HCT116 (cell line): ENCODE measurements around the gene F2R. TPM values are rescaled to one million over a fixed set of nuclear protein-coding genes. Genes with fewer than 3 reads are reported as not detected.

Source experiments
- ATAC-seq: fragments of 200-7000 bp; cut with Tn5 transposase; 2 replicates; pipeline ENCODE4 v1.9.1; 2020; ENCODE audit warnings: mild to moderate bottlenecking, moderate library complexity
- BruUV-seq: library from RNA; stranded (reverse); fragments of 400-500 nt; replicated peaks from 2 replicates; lab custom pipeline; 2021; lab: Mats Ljungman, UMichigan
- CTCF ChIA-PET: fragments of 300-600 bp; sonication (Branson Sonifier 250); formaldehyde crosslinking; loops from one replicate; lab custom pipeline; 2021; ENCODE audit warnings: antibody characterized with exemption; lab: Charles Lee
- POLR2A ChIA-PET: fragments of 300-600, 350-600 bp; sonication (Branson Sonifier 250); formaldehyde crosslinking; loops from one replicate; lab custom pipeline; 2021; ENCODE audit warnings: antibody characterized with exemption; lab: Charles Lee
- RAD21 ChIA-PET, 2 experiments: fragments of 300-600 bp; sonication (Branson Sonifier 250); formaldehyde crosslinking; loops; one replicate each; lab custom pipeline; 2023; ENCODE audit warnings: low total read pairs in 2 of 2; ENCODE audit not compliant: uncharacterized antibody in 2 of 2, unreplicated experiment in 2 of 2, low non-redundant PET in 1 of 2; lab: Charles Lee
- DNase-seq: peaks from one replicate; pipeline ENCODE4 v3.0.0-alpha.2; 2010; ENCODE audit warnings: low read depth, low spot score
- H2AFZ ChIP-seq: fragments of 200-600 bp; shearing (Covaris generic), sonication (generic); 2 replicates; pipeline ENCODE4 v1.6.1; 2017; ENCODE audit warnings: low read depth, mixed run types, mixed read lengths, antibody characterized with exemption, low read length; ENCODE audit not compliant: poor library complexity, severe bottlenecking
- H3K27ac ChIP-seq: 2 replicates; pipeline ENCODE4 v1.5.1; 2012; ENCODE audit warnings: low read depth, low read length
- H3K27me3 ChIP-seq: fragments of 200-600 bp; sonication (generic); 2 replicates; pipeline ENCODE4 v1.6.1; 2016; ENCODE audit warnings: mixed run types, low read length, mixed read lengths; ENCODE audit not compliant: insufficient read depth
- H3K36me3 ChIP-seq, 2 experiments: fragments of 200-500 bp in 1 of 2; fragments of 200-600 bp in 1 of 2; sonication (Bioruptor generic) in 1 of 2; sonication (generic) in 1 of 2; 2 replicates each; pipeline versions ENCODE4 v1.5.1 to v1.6.1; 2014 to 2016; ENCODE audit warnings: low read length in 2 of 2, inconsistent platforms in 1 of 2, mixed read lengths in 1 of 2, mixed run types in 1 of 2; ENCODE audit not compliant: insufficient read depth in 2 of 2, control insufficient read depth in 1 of 2
- H3K4me1 ChIP-seq, 2 experiments: fragments of 200-600 bp in 1 of 2; sonication (generic) in 1 of 2; 2 replicates each; pipeline versions ENCODE4 v1.5.1 to v1.6.1; 2012 to 2017; ENCODE audit warnings: low read length in 2 of 2, inconsistent platforms in 1 of 2, mild to moderate bottlenecking in 1 of 2, mixed read lengths in 1 of 2, mixed run types in 1 of 2, moderate library complexity in 1 of 2; ENCODE audit not compliant: insufficient read depth in 2 of 2, control insufficient read depth in 1 of 2
- H3K4me2 ChIP-seq: fragments of 200-600 bp; sonication (generic); 2 replicates; pipeline ENCODE4 v1.6.1; 2017; ENCODE audit warnings: mixed run types, low read length, mixed read lengths
- H3K4me3 ChIP-seq, 2 experiments: fragments of 200-600 bp in 1 of 2; sonication (generic) in 1 of 2; replicated peaks in 1 of 2; 2 replicates each; pipeline ENCODE4 v1.5.1; 2011 to 2016; ENCODE audit warnings: low read length in 2 of 2, control low read depth in 1 of 2, low read depth in 1 of 2, mild to moderate bottlenecking in 1 of 2, mixed read lengths in 1 of 2, mixed run types in 1 of 2
- H3K79me2 ChIP-seq: fragments of 200-600 bp; sonication (generic); 2 replicates; pipeline ENCODE4 v1.6.1; 2017; ENCODE audit warnings: mild to moderate bottlenecking, mixed run types, low read length, moderate library complexity, mixed read lengths; ENCODE audit not compliant: insufficient read depth
- H3K9ac ChIP-seq: fragments of 200-600 bp; sonication (generic); 2 replicates; pipeline ENCODE4 v1.6.1; 2016; ENCODE audit warnings: low read length, mixed read lengths
- H3K9me2 ChIP-seq: fragments of 200-600 bp; sonication (generic), shearing (Covaris generic); 2 replicates; pipeline ENCODE4 v1.6.1; 2017; ENCODE audit warnings: mixed run types, mild to moderate bottlenecking, moderate library complexity; ENCODE audit not compliant: insufficient read depth
- H3K9me3 ChIP-seq, 2 experiments: fragments of 200-500 bp in 1 of 2; fragments of 200-600 bp in 1 of 2; sonication (Bioruptor generic) in 1 of 2; sonication (generic) in 1 of 2; 2 replicates each; pipeline ENCODE4 v1.6.1; 2014 to 2017; ENCODE audit warnings: low read length in 2 of 2, mixed read lengths in 2 of 2, inconsistent platforms in 1 of 2, low read depth in 1 of 2, mild to moderate bottlenecking in 1 of 2, mixed run types in 1 of 2, moderate library complexity in 1 of 2; ENCODE audit not compliant: control insufficient read depth in 1 of 2, insufficient read depth in 1 of 2
- H4K20me1 ChIP-seq: fragments of 200-600 bp; sonication (generic), shearing (Covaris generic); 2 replicates; pipeline ENCODE4 v1.6.1; 2017; ENCODE audit warnings: mixed run types, mild to moderate bottlenecking, moderate library complexity; ENCODE audit not compliant: insufficient read depth
- EZH2 ChIP-seq: fragments of 200-600 bp; sonication (generic); IDR thresholded peaks from 2 replicates; pipeline ENCODE4 v1.6.1; 2017; ENCODE audit warnings: antibody characterized with exemption, mixed run types
- POLR2A ChIP-seq: IDR thresholded peaks from 2 replicates; pipeline ENCODE4 v1.7.0; 2011; ENCODE audit warnings: borderline replicate concordance; ENCODE audit not compliant: insufficient read depth, insufficient read length; ENCODE audit errors: extremely low read depth
- SRF ChIP-seq: IDR thresholded peaks from 2 replicates; pipeline ENCODE4 v1.6.1; 2012; ENCODE audit warnings: low read depth
- intact Hi-C: fragments of 100-400 bp; cut with micrococcal nuclease; formaldehyde crosslinking; loops from 2 replicates; pipeline ENCODE4 v1.10.0; 2022
- total RNA-seq: library from RNA; stranded (reverse); gene quantifications from one replicate; pipeline ENCODE4 v1.2.1, GENCODE V29; 2021; ENCODE audit not compliant: unreplicated experiment

F2R gene
- total RNA-seq, 1 experiment from 2014 or later = 16.6 TPM

DNA sequence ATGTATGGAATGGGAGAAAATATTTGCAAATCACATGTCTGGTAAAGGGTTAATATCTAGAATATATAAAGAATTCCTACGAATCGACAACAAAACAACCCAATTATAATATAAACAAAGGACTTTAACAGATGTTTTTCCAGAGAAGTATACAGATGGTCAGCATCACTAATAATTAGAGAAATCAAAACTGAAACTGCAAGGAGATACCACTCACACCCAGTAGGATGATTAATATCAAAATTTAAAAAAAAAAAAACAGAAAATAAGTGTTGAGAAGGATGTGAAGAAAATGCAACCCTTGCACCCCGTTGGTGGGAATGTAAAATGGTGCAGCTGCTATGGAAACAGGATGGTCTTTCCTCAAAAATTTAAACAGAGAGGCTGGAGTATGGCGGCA is 34.6 kb upstream of the F2R start:
- intact Hi-C loops = no loop called here
- CTCF ChIA-PET = no interaction called here
- no peak for TF ChIP-seq SRF

DNA sequence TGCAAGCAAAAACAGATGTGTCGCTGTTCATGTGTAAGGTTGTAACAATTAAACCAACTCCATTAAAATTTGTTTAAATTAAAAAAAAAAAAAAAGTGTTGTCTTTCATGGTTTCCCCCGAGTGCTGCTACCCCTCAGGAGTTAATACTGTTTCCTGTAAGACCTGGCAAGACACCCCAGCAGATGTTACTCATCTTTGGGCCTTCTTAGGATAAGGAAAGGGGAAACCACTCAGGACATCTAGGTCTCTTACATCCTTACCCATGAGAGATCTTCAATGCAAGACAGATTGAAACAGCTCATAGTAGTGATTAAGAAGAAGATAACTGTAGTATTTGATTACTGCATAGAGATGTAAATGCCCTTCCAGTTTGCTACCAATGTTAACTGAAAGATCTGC is 33.5 kb upstream of the F2R start:
- no peaks in the 10 kb centered on the region for H3K4me1 ChIP-seq
- POLR2A ChIA-PET = no interaction called here
- H3K36me3 ChIP-seq = no peaks in the 10 kb centered on the region
- DNase-seq (no peak), ATAC-seq (no peak)
- no peak overlapping the region for H3K9ac ChIP-seq
- H3K4me3 ChIP-seq = no peak overlapping the region
- no peak overlapping the region for H3K27ac ChIP-seq
- intact Hi-C loops = no loop called here
- H3K27me3 ChIP-seq = no peaks in the 10 kb centered on the region
- no peak overlapping the region for H3K4me2 ChIP-seq
- TF ChIP-seq POLR2A = no peak
- no peak for TF ChIP-seq EZH2
- no peak for TF ChIP-seq SRF
- RAD21 ChIA-PET = no interaction called here
- CTCF ChIA-PET = interaction anchor here (1.2 kb wide), 1 partner anchor 92 kb away, joined by 3 read pairs; no protein-coding TSS in a partner anchor
- H3K9me2 ChIP-seq = no peaks in the 10 kb centered on the region
- no peaks in the 10 kb centered on the region for H3K79me2 ChIP-seq
- BruUV-seq = no TSS peak
- H3K9me3 ChIP-seq = no peaks in the 10 kb centered on the region
- H4K20me1 ChIP-seq = no peaks in the 10 kb centered on the region
- no peak overlapping the region for H2AFZ ChIP-seq

More for the DNA sequence above, 34.6 kb upstream of the F2R start:
- Histone ChIP-seq H3K4me2 (no peak overlapping the region), H3K27me3 (no peaks in the 10 kb centered on the region), H3K79me2 (no peaks in the 10 kb centered on the region), H3K9me3 (no peaks in the 10 kb centered on the region), H2AFZ (no peak overlapping the region), H3K36me3 (no peaks in the 10 kb centered on the region), H3K27ac (no peak overlapping the region), H4K20me1 (no peaks in the 10 kb centered on the region), H3K9ac (no peak overlapping the region), H3K4me3 (no peak overlapping the region), H3K9me2 (no peaks in the 10 kb centered on the region), H3K4me1 (no peaks in the 10 kb centered on the region)
- no TSS peak for BruUV-seq
- ATAC-seq (no peak), DNase-seq (no peak)
- ChIA-PET RAD21 (no interaction called here), POLR2A (no interaction called here)
